Skeletal muscle tissue (tissue), 4 donors: Measurements from ENCODE around the gene SNRNP200. TPM values are rescaled to one million over a fixed set of nuclear protein-coding genes. Genes with fewer than 3 reads are reported as not detected.

Experiments used
- H3K27ac ChIP-seq: one replicate; pipeline ENCODE4 v1.7.0; 2013; ENCODE audit warnings: mild to moderate bottlenecking, low read depth, low read length, inconsistent platforms
- H3K27me3 ChIP-seq, 3 donors: one replicate each; pipeline ENCODE4 v1.7.0; 2013; ENCODE audit warnings: low read length in 3 of 3; ENCODE audit not compliant: control insufficient read depth in 3 of 3, insufficient read depth in 3 of 3
- H3K36me3 ChIP-seq, 3 donors: one replicate each; pipeline ENCODE4 v1.7.0; 2013; ENCODE audit warnings: low read length in 3 of 3; ENCODE audit not compliant: control insufficient read depth in 3 of 3, insufficient read depth in 3 of 3
- H3K4me1 ChIP-seq, 3 donors: one replicate each; pipeline ENCODE4 v1.7.0; 2013; ENCODE audit warnings: low read length in 3 of 3, mild to moderate bottlenecking in 3 of 3; ENCODE audit not compliant: control insufficient read depth in 3 of 3, insufficient read depth in 3 of 3
- H3K4me3 ChIP-seq, 3 donors: one replicate each; pipeline ENCODE4 v1.7.0; 2013; ENCODE audit warnings: low read length in 3 of 3
- H3K9ac ChIP-seq, 3 donors: one replicate each; pipeline ENCODE4 v1.7.0; 2013; ENCODE audit warnings: low read length in 3 of 3, mild to moderate bottlenecking in 3 of 3, moderate library complexity in 2 of 3, low read depth in 1 of 3
- H3K9me3 ChIP-seq, 3 donors: one replicate each; pipeline ENCODE4 v1.7.0; 2013; ENCODE audit warnings: low read length in 3 of 3; ENCODE audit not compliant: control insufficient read depth in 3 of 3
- total RNA-seq: library from RNA; depleted of rRNA; stranded (reverse); fragments of >200 nt; gene quantifications from one replicate; pipeline ENCODE4 v1.2.3, GENCODE V29; 2014
- donor health status: Osteomylitis.

SNRNP200 gene
- total RNA-seq, 1 donor from 2014 or later: 60.5 TPM

DNA sequence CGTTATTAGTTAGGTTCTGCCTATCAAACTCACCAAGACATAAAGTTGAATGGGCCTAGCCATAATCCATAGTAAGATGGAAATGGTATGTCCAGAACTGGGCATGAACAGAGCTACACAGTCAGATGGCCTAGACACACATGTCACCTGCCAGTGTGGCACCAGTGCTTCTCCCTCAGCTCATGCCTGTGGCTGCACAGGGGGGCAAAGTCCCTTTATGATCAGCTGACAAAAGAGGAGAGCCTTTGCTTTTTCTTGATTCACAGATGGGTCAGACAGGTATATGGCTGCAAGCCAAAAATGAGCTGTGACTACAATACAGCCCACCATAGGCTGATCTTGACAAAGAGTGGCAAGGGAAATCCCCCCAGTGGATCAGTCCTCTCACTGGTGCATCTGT, 68.5 kb downstream of the SNRNP200 start:
- Histone ChIP-seq H3K4me3 (no peak overlapping the region), H3K9me3 (no peaks in the 10 kb centered on the region), H3K27me3 (no peaks in the 10 kb centered on the region), H3K27ac (no peak overlapping the region), H3K4me1 (peaks cover 33 to 53% (median 39%) of the 10 kb centered on the region in 3 donors), H3K36me3 (peaks cover 0 to 5% (median 0%) of the 10 kb centered on the region in 3 donors), H3K9ac (no peak overlapping the region)

DNA sequence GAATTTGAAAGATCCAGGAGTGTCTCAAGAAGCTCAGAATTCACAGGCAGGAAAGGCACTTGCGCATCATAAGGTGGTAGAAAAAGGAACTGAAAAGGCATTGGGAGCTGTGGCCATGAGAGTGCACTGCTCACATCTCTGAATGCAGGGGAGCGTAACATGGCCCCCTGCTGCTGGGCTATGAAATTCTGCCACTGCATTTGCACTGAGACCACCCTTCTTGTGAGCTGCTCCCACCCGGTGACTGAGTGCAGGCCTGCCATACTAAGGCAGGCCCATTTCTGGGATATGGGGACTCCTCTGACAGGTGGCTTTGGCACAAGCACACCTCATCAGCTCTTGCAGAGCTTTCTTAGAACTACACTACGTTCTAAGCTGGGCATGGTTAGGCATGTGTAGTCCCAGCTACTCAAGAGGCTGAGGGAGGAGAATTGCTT, 71.4 kb downstream of the SNRNP200 start:
- H3K4me3 ChIP-seq: no peak overlapping the region
- H3K27ac ChIP-seq: no peak overlapping the region
- H3K9ac ChIP-seq: no peak overlapping the region
- H3K36me3 ChIP-seq: peaks cover 0 to 5% (median 0%) of the 10 kb centered on the region in 3 donors
- H3K27me3 ChIP-seq: no peaks in the 10 kb centered on the region
- no peaks in the 10 kb centered on the region for H3K9me3 ChIP-seq
- peaks cover 9 to 28% (median 18%) of the 10 kb centered on the region in 3 donors for H3K4me1 ChIP-seq

DNA sequence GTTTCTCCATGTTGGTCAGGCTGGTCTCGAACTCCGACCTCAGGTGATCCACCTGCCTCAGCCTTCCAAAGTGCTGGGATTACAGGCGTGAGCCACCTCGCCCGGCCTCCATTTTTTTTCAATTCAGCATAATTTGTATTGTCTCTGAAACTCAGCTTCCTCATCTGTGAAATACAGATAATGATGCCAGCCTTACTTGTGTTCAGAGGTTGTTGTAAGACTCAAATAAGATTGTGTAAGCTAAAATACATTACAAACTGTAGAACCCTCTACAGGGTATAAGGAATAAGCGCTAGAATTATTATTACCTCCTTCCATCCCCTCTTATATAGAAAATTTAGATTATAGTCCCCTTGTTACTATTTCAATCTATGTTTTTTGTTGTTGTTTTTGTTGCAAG, 71.9 kb downstream of the SNRNP200 start:
- no peak overlapping the region for H3K27ac ChIP-seq
- peaks cover 0 to 5% (median 0%) of the 10 kb centered on the region in 3 donors for H3K36me3 ChIP-seq
- H3K9me3 ChIP-seq: no peaks in the 10 kb centered on the region
- peaks cover 9 to 24% (median 16%) of the 10 kb centered on the region in 3 donors for H3K4me1 ChIP-seq
- H3K9ac ChIP-seq: no peak overlapping the region
- H3K4me3 ChIP-seq: no peak overlapping the region
- H3K27me3 ChIP-seq: no peaks in the 10 kb centered on the region

DNA sequence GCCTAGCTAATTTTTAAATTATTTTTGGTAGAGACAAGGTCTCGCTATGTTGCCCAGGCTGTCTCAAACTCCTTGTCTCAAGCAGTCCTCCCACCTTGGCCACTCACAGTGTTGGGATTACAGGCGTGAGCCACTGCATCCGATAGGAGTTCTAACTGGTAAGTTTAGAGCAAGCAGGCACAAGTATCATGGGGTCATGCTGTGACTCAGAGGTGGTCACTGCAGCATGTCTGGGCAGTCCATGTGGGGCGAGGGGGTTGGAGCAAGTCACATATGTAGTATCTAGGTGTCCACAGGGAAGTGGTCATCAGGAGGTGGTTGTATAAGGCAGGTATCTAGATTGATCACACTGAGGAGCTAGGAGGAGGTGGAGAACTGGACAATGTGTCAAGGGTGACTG, 74.0 kb downstream of the SNRNP200 start:
- no peak overlapping the region for H3K4me3 ChIP-seq
- no peaks in the 10 kb centered on the region for H3K27me3 ChIP-seq
- no peak overlapping the region for H3K27ac ChIP-seq
- peaks cover 4 to 8% (median 4%) of the 10 kb centered on the region in 3 donors for H3K4me1 ChIP-seq
- no peaks in the 10 kb centered on the region for H3K9me3 ChIP-seq
- H3K9ac ChIP-seq: no peak overlapping the region
- no peaks in the 10 kb centered on the region for H3K36me3 ChIP-seq

DNA sequence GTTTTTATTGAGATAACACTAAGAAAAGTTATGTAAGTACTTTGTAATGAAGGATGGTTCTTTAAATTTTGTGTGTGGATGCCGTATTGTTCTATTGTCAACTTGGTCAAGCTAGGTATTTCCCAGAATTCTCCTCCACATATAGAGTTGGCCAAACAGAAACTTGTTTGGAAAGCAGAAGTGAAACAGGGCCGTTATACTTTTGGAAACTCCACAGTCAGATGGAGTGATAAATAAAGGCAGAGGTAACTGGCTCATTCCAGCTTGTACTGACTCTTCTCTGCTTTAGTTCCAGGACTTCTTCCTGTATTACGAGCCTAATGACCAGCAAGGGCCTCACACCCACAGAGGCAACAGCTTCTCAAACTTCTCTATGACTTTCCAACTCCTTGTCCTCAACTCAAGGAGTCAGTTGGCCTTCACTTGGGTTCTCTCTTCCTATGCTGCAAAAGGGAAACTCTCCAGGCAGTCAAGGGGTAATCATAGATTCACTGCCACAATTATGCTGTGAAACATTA, 80.3 kb downstream of the SNRNP200 start:
- no peaks in the 10 kb centered on the region for H3K36me3 ChIP-seq
- H3K27ac ChIP-seq: peak overlapping the region; percentile 37
- H3K9ac ChIP-seq: no peak overlapping the region
- no peaks in the 10 kb centered on the region for H3K27me3 ChIP-seq
- no peak overlapping the region for H3K4me3 ChIP-seq
- peaks cover under 1 to 10% (median 7%) of the 10 kb centered on the region in 3 donors for H3K4me1 ChIP-seq
- no peaks in the 10 kb centered on the region for H3K9me3 ChIP-seq

Other genes starting within 250 kb of the SNRNP200 start
- 2.1 TPM for gene ADRA2B, start 189.0 kb downstream of the SNRNP200 start, total RNA-seq
- gene ASTL, start 167.0 kb downstream of the SNRNP200 start, total RNA-seq: not detected
- gene DUSP2, start 160.1 kb downstream of the SNRNP200 start, total RNA-seq: 4.2 TPM
- gene STARD7, start 96.7 kb downstream of the SNRNP200 start, total RNA-seq: 185 TPM
- gene TMEM127, start 39.5 kb downstream of the SNRNP200 start, total RNA-seq: 8.9 TPM
- 51.1 TPM for gene CIAO1, start 39.3 kb downstream of the SNRNP200 start, total RNA-seq
- 3.7 TPM for gene ITPRIPL1, start 19.8 kb upstream of the SNRNP200 start, total RNA-seq
- 2.6 TPM for gene NCAPH, start 30.2 kb upstream of the SNRNP200 start, total RNA-seq
- gene NEURL3, start 199.8 kb upstream of the SNRNP200 start, total RNA-seq: not detected
- 9.9 TPM for gene ARID5A, start 231.2 kb upstream of the SNRNP200 start, total RNA-seq